Bronchial epithelial cell (primary cell): ENCODE results near the gene TFF2. TPM values are rescaled to one million over a fixed set of nuclear protein-coding genes. Genes with fewer than 3 reads are reported as not detected.

Experiments
- DNase-seq: peaks from one replicate; pipeline ENCODE4 v3.0.0-alpha.2; 2010; ENCODE audit warnings: low read depth
- FAIRE-seq: peaks from 2 replicates; lab custom pipeline; 2011; peaks lifted over from hg19 to GRCh38; lab: Jason Lieb, UNC
- H3K27me3 ChIP-seq: 2 replicates; pipeline ENCODE4 v1.5.1; 2011; ENCODE audit warnings: low read length; ENCODE audit not compliant: control insufficient read depth, insufficient read depth
- H3K36me3 ChIP-seq: 2 replicates; pipeline ENCODE4 v1.5.1; 2011; ENCODE audit warnings: low read length; ENCODE audit not compliant: control insufficient read depth, insufficient read depth
- H3K4me3 ChIP-seq: 2 replicates; pipeline ENCODE4 v1.5.1; 2011; ENCODE audit warnings: mild to moderate bottlenecking, low read depth, low read length, control low read depth
- CTCF ChIP-seq: IDR thresholded peaks from 2 replicates; pipeline ENCODE4 v1.5.1; 2011; ENCODE audit warnings: mild to moderate bottlenecking, moderate library complexity, low read length, control low read depth, inconsistent platforms; ENCODE audit not compliant: insufficient read depth, severe bottlenecking
- total RNA-seq: library from RNA; depleted of rRNA; stranded (reverse); fragments of >200 nt; gene quantifications from 2 replicates; pipeline ENCODE4 v1.2.1, GENCODE V29; 2014

Gene TFF2
- total RNA-seq, 1 donor from 2014 or later, result not detected

- TF ChIP-seq CTCF, result no peak
- Histone ChIP-seq H3K27me3 (peaks cover 1% of the 10 kb centered on the region), H3K36me3 (no peaks in the 10 kb centered on the region), H3K4me3 (no peak within 1 kb of the TSS)
- DNase-seq (no peak), FAIRE-seq (no peak)
Measured at GRCh38 chr21:42395905-42396651, 45.3 kb upstream of the TFF2 start, which contains the start of gene TMPRSS3. Gene TMPRSS3 (minus strand): TSS chr21:42396052. CDS start chr21:42395417, 635 bp downstream.

- H3K27me3 ChIP-seq, result peaks cover 1% of the 10 kb centered on the region
- no peak overlapping the region for H3K4me3 ChIP-seq
- DNase-seq (no peak), FAIRE-seq (no peak)
- TF ChIP-seq CTCF, result no peak
- H3K36me3 ChIP-seq, result no peaks in the 10 kb centered on the region
Measured at GRCh38 chr21:42395302-42395701, 44.5 kb upstream of the TFF2 start.

- DNase-seq, result no peak
Measured at GRCh38 chr21:42393443-42393950, 42.7 kb upstream of the TFF2 start.

GRCh38 chr21:42392731-42393442, 42.1 kb upstream of the TFF2 start:
- peaks cover 1% of the 10 kb centered on the region for H3K27me3 ChIP-seq
- H3K36me3 ChIP-seq, result no peaks in the 10 kb centered on the region
- DNase-seq (peak; percentile 66), FAIRE-seq (no peak)
- TF ChIP-seq CTCF, result no peak
- no peak overlapping the region for H3K4me3 ChIP-seq

More at GRCh38 chr21:42393443-42393950, 42.7 kb upstream of the TFF2 start:
- peaks cover 1% of the 10 kb centered on the region for H3K27me3 ChIP-seq
- TF ChIP-seq CTCF, result no peak
- H3K4me3 ChIP-seq, result no peak overlapping the region
- no peaks in the 10 kb centered on the region for H3K36me3 ChIP-seq
- FAIRE-seq, result no peak

- DNase-seq (no peak), FAIRE-seq (no peak)
- Histone ChIP-seq H3K27me3 (peaks cover 1% of the 10 kb centered on the region), H3K36me3 (no peaks in the 10 kb centered on the region), H3K4me3 (no peak overlapping the region)
- TF ChIP-seq CTCF, result no peak
Measured at GRCh38 chr21:42391297-42391696, 40.5 kb upstream of the TFF2 start.
